Left ventricle myocardium inferior (tissue), 1 donor: ENCODE data around the gene MRC2. TPM values are rescaled to one million over a fixed set of nuclear protein-coding genes. Genes with fewer than 3 reads are reported as not detected.

ENCODE experiments used
- DNase-seq: peaks from one replicate; pipeline ENCODE4 v3.0.0-alpha.2; 2020
- H3K27ac ChIP-seq: fragments of 200-600 bp; replicated peaks from 2 replicates; pipeline ENCODE4 v1.8.0; 2021
- H3K27me3 ChIP-seq: fragments of 200-600 bp; 2 replicates; pipeline ENCODE4 v1.8.0; 2021; ENCODE audit warnings: low read depth
- H3K36me3 ChIP-seq: fragments of 200-600 bp; 2 replicates; pipeline ENCODE4 v1.8.0; 2021
- H3K4me1 ChIP-seq: fragments of 200-600 bp; 2 replicates; pipeline ENCODE4 v1.8.0; 2021
- H3K4me3 ChIP-seq: fragments of 200-600 bp; 2 replicates; pipeline ENCODE4 v1.8.0; 2021; ENCODE audit warnings: mild to moderate bottlenecking, moderate library complexity
- H3K9me3 ChIP-seq: fragments of 200-600 bp; replicated peaks from 2 replicates; pipeline ENCODE4 v1.8.0; 2021
- CTCF ChIP-seq: fragments of 200-600 bp; IDR thresholded peaks from 2 replicates; pipeline ENCODE4 v1.8.0; 2021; ENCODE audit warnings: antibody characterized with exemption, mild to moderate bottlenecking, borderline replicate concordance
- intact Hi-C: fragments of 100-400 bp; cut with micrococcal nuclease; formaldehyde crosslinking; loops from one replicate; pipeline ENCODE4 v1.11.0; 2022
- total RNA-seq: library from RNA; stranded (reverse); fragmentation: NEBNext Ultra II Directional; extraction: Animal tissue kit (Norgen Biotek cat#: 25700); gene quantifications from one replicate; pipeline ENCODE4 v1.2.1, GENCODE V29; 2021
- donor health status: DM: no; HTN: yes; CAD: no; lungs with severe emphysema.

The MRC2 gene
- total RNA-seq, 1 donor from 2014 or later: 22.8 TPM

GRCh38 chr17:62643496-62643895 is 16.0 kb downstream of the MRC2 start:
- TF ChIP-seq CTCF: no peak
- Histone ChIP-seq H3K4me3 (no peak overlapping the region), H3K27me3 (no peaks in the 10 kb centered on the region), H3K27ac (no peak overlapping the region), H3K4me1 (peaks cover 7% of the 10 kb centered on the region), H3K36me3 (no peaks in the 10 kb centered on the region), H3K9me3 (no peaks in the 10 kb centered on the region)
- DNase-seq: no peak
- intact Hi-C loops: no loop called here

- intact Hi-C loops: no loop called here
- TF ChIP-seq CTCF: no peak
These were observed 17.2 kb downstream of the MRC2 start for GRCh38 chr17:62644487-62645173.

GRCh38 chr17:62648251-62648955 is 20.9 kb downstream of the MRC2 start:
- no peaks in the 10 kb centered on the region for H3K36me3 ChIP-seq
- H3K4me1 ChIP-seq: peaks cover 34% of the 10 kb centered on the region
- no peak for TF ChIP-seq CTCF
- intact Hi-C loops: no loop called here
- peak overlapping the region; percentile 75 for H3K27ac ChIP-seq
- no peaks in the 10 kb centered on the region for H3K9me3 ChIP-seq
- H3K27me3 ChIP-seq: no peaks in the 10 kb centered on the region
- H3K4me3 ChIP-seq: peak overlapping the region; percentile 3
- peak; percentile 33 for DNase-seq

More at GRCh38 chr17:62644487-62645173, 17.2 kb downstream of the MRC2 start:
- Histone ChIP-seq H3K27me3 (no peaks in the 10 kb centered on the region), H3K27ac (no peak overlapping the region), H3K4me1 (peaks cover 19% of the 10 kb centered on the region), H3K36me3 (no peaks in the 10 kb centered on the region), H3K9me3 (no peaks in the 10 kb centered on the region), H3K4me3 (no peak overlapping the region)
- no peak for DNase-seq

GRCh38 chr17:62648956-62649294 is 21.5 kb downstream of the MRC2 start:
- peaks cover 39% of the 10 kb centered on the region for H3K4me1 ChIP-seq
- H3K36me3 ChIP-seq: no peaks in the 10 kb centered on the region
- intact Hi-C loops: no loop called here
- H3K27me3 ChIP-seq: no peaks in the 10 kb centered on the region
- TF ChIP-seq CTCF: no peak
- no peak for DNase-seq
- H3K9me3 ChIP-seq: no peaks in the 10 kb centered on the region
- peak overlapping the region; percentile 75 for H3K27ac ChIP-seq
- no peak overlapping the region for H3K4me3 ChIP-seq

- Histone ChIP-seq H3K4me3 (no peak overlapping the region), H3K9me3 (no peaks in the 10 kb centered on the region), H3K27me3 (no peaks in the 10 kb centered on the region), H3K36me3 (no peaks in the 10 kb centered on the region), H3K27ac (peak overlapping the region; percentile 75), H3K4me1 (peaks cover 46% of the 10 kb centered on the region)
- no peak for TF ChIP-seq CTCF
- intact Hi-C loops: no loop called here
- no peak for DNase-seq
These were observed 22.1 kb downstream of the MRC2 start for GRCh38 chr17:62649570-62649969.
